Natural killer cell (primary cell): ENCODE measurements around the gene NCAPG2. TPM values are rescaled to one million over a fixed set of nuclear protein-coding genes. Genes with fewer than 3 reads are reported as not detected.

Experiments
- ATAC-seq, 3 donors: fragments of 150-1000 bp in 2 of 3; fragments of 200-7000 bp in 1 of 3; cut with Tn5 transposase; 1 replicate in 1 of 3; 2 replicates in 2 of 3; pipeline ENCODE4 v1.10.0; 2021; ENCODE audit warnings: mild to moderate bottlenecking in 2 of 3, moderate library complexity in 2 of 3
- DNase-seq, 2 donors: peaks; one replicate each; pipeline versions ENCODE4 v3.0.0 to v3.0.0-alpha.2; 2013 to 2021; ENCODE audit warnings: mixed read lengths in 1 of 2
- H3K27ac ChIP-seq: one replicate; pipeline ENCODE4 v1.5.1; 2013; ENCODE audit warnings: mild to moderate bottlenecking, low read length
- H3K27me3 ChIP-seq: one replicate; pipeline ENCODE4 v1.6.1; 2013; ENCODE audit warnings: low read length; ENCODE audit not compliant: control insufficient read depth, insufficient read depth
- H3K36me3 ChIP-seq: one replicate; pipeline ENCODE4 v1.6.1; 2013; ENCODE audit warnings: low read length; ENCODE audit not compliant: control insufficient read depth, insufficient read depth
- H3K4me1 ChIP-seq: one replicate; pipeline ENCODE4 v1.6.1; 2013; ENCODE audit warnings: low read length; ENCODE audit not compliant: control insufficient read depth, insufficient read depth
- H3K4me3 ChIP-seq: one replicate; pipeline ENCODE4 v1.5.1; 2013; ENCODE audit warnings: low read length
- H3K9me3 ChIP-seq: one replicate; pipeline ENCODE4 v1.6.1; 2013; ENCODE audit warnings: low read length; ENCODE audit not compliant: control insufficient read depth, insufficient read depth
- H3K27ac Mint-ChIP-seq, 2 donors: one replicate each; pipeline ENCODE4 v1.8.0; 2022; ENCODE audit warnings: mild to moderate bottlenecking in 2 of 2, mixed read lengths in 2 of 2, moderate library complexity in 1 of 2
- H3K27me3 Mint-ChIP-seq, 2 donors: one replicate each; pipeline ENCODE4 v1.8.0; 2022; ENCODE audit warnings: low read depth in 2 of 2, mixed read lengths in 2 of 2
- H3K36me3 Mint-ChIP-seq: one replicate; pipeline ENCODE4 v1.8.0; 2022; ENCODE audit warnings: mixed read lengths
- H3K4me1 Mint-ChIP-seq, 2 donors: one replicate each; pipeline ENCODE4 v1.8.0; 2022; ENCODE audit warnings: mixed read lengths in 2 of 2
- H3K4me3 Mint-ChIP-seq: one replicate; pipeline ENCODE4 v1.8.0; 2022; ENCODE audit warnings: mild to moderate bottlenecking, moderate library complexity, mixed read lengths
- H3K9me3 Mint-ChIP-seq, 2 donors: one replicate each; pipeline ENCODE4 v1.8.0; 2022; ENCODE audit warnings: mixed read lengths in 2 of 2
- CTCF ChIP-seq: fragments of 200-600 bp; IDR thresholded peaks from one replicate; pipeline ENCODE4 v1.8.0; 2022; ENCODE audit warnings: antibody characterized with exemption
- WGBS: methylation state at CpG from one replicate; pipeline ENCODE4 v1.1.7; 2013; ENCODE audit warnings: missing lambda C conversion rate; ENCODE audit not compliant: insufficient coverage; 5-methylcytosine and 5-hydroxymethylcytosine counted together
- intact Hi-C: fragments of 100-400 bp; cut with micrococcal nuclease; formaldehyde crosslinking; loops from one replicate; pipeline ENCODE4 v1.14.2; 2022
- total RNA-seq, 4 donors: library from RNA; stranded (reverse); fragments of 120-200 nt in 1 of 4; gene quantifications; one replicate each; pipeline versions ENCODE4 v1.2.3 to v1.2.4, GENCODE V29; 2013 to 2022

NCAPG2 gene
- total RNA-seq, 3 donors from 2014 or later (not counting 1 experiment from before 2014, with no cell fraction given) = 8.8 to 14.8 (median 14.1) TPM

DNA sequence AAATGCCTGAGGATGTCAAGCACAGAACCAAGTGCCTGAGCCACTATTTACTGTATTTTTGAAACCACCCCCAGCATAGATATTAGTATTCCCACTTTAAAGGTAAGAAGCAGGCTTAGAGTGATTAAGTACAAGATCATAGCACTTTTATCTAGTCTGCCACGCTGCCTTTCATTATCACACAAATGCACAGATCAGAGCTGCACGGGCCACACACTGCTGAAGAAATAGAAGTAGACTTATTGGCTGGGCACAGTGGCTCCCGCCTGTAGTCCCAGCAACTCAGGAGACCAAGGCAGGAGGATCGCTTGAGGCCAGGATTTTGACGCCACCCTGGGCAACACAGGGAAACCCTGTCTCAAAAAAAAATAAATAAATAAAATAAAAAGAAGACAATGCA lies 38.2 kb downstream of the NCAPG2 start:
- intact Hi-C loops = no loop called here
- H3K9me3 ChIP-seq = no peaks in the 10 kb centered on the region
- H3K4me3 Mint-ChIP-seq = no peak overlapping the region
- H3K4me1 ChIP-seq = peaks cover 3% of the 10 kb centered on the region
- no peaks in the 10 kb centered on the region for H3K27me3 Mint-ChIP-seq
- no peak for TF ChIP-seq CTCF
- no peaks in the 10 kb centered on the region for H3K9me3 Mint-ChIP-seq
- no peak for DNase-seq
- peaks cover 7 to 12% of the 10 kb centered on the region in 2 donors for H3K4me1 Mint-ChIP-seq
- H3K27me3 ChIP-seq = no peaks in the 10 kb centered on the region
- no peak overlapping the region for H3K27ac Mint-ChIP-seq
- 90% methylated on average over 3 of the region's 5 CpGs for WGBS
- peaks cover 2% of the 10 kb centered on the region for H3K36me3 Mint-ChIP-seq
- peaks cover 9% of the 10 kb centered on the region for H3K36me3 ChIP-seq
- no peak for ATAC-seq
- H3K27ac ChIP-seq = no peak overlapping the region
- no peak overlapping the region for H3K4me3 ChIP-seq

DNA sequence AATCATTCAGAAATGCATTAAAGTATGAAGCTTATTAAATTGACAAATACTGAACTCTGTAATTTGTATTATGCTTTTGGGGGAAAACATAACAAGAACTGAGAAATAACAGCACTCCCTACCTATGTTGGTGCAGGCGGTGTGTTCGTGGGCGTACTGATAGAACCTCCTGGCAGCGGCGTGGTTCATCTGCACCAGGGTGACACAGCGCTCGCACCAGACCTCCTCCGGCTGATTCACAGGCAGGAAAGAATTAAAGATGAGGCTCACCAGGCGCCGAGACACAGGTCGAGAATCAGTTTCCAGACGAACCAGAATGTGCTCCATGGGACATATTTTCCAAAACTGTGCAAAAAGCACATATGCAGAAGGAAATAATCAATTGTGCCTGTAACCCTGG lies 40.2 kb downstream of the NCAPG2 start:
- peaks cover 8% of the 10 kb centered on the region for H3K36me3 ChIP-seq
- H3K4me1 ChIP-seq = peaks cover 3% of the 10 kb centered on the region
- H3K9me3 ChIP-seq = no peaks in the 10 kb centered on the region
- 92% methylated on average over 12 of the region's 12 CpGs for WGBS
- no peak overlapping the region for H3K27ac Mint-ChIP-seq
- ATAC-seq (no peak), DNase-seq (no peak)
- no peaks in the 10 kb centered on the region for H3K36me3 Mint-ChIP-seq
- no peaks in the 10 kb centered on the region for H3K9me3 Mint-ChIP-seq
- intact Hi-C loops = no loop called here
- TF ChIP-seq CTCF = no peak
- no peaks in the 10 kb centered on the region for H3K27me3 ChIP-seq
- H3K4me1 Mint-ChIP-seq = peaks cover 7 to 12% of the 10 kb centered on the region in 2 donors
- H3K27me3 Mint-ChIP-seq = no peaks in the 10 kb centered on the region
- no peak overlapping the region for H3K4me3 ChIP-seq
- H3K4me3 Mint-ChIP-seq = no peak overlapping the region
- H3K27ac ChIP-seq = no peak overlapping the region

- H3K36me3 Mint-ChIP-seq = no peaks in the 10 kb centered on the region
- H3K4me3 ChIP-seq = no peak overlapping the region
- H3K27me3 Mint-ChIP-seq = no peaks in the 10 kb centered on the region
- peaks cover 7 to 12% of the 10 kb centered on the region in 2 donors for H3K4me1 Mint-ChIP-seq
- 86% methylated on average over 2 of the region's 2 CpGs for WGBS
- peak overlapping the region; percentile 24 to 84 for H3K27ac Mint-ChIP-seq
- H3K4me3 Mint-ChIP-seq = peak overlapping the region; percentile 40
- intact Hi-C loops = no loop called here
- no peaks in the 10 kb centered on the region for H3K9me3 Mint-ChIP-seq
- no peak for TF ChIP-seq CTCF
- peaks cover 3% of the 10 kb centered on the region for H3K4me1 ChIP-seq
- H3K36me3 ChIP-seq = peaks cover 8% of the 10 kb centered on the region
- no peak for DNase-seq
- peak; percentile 21 to 60 (median 55) for ATAC-seq
- no peaks in the 10 kb centered on the region for H3K9me3 ChIP-seq
- peak overlapping the region; percentile 41 for H3K27ac ChIP-seq
- H3K27me3 ChIP-seq = no peaks in the 10 kb centered on the region
Measured at GRCh38 chr7:158663428-158663741, 41.2 kb downstream of the NCAPG2 start.

DNA sequence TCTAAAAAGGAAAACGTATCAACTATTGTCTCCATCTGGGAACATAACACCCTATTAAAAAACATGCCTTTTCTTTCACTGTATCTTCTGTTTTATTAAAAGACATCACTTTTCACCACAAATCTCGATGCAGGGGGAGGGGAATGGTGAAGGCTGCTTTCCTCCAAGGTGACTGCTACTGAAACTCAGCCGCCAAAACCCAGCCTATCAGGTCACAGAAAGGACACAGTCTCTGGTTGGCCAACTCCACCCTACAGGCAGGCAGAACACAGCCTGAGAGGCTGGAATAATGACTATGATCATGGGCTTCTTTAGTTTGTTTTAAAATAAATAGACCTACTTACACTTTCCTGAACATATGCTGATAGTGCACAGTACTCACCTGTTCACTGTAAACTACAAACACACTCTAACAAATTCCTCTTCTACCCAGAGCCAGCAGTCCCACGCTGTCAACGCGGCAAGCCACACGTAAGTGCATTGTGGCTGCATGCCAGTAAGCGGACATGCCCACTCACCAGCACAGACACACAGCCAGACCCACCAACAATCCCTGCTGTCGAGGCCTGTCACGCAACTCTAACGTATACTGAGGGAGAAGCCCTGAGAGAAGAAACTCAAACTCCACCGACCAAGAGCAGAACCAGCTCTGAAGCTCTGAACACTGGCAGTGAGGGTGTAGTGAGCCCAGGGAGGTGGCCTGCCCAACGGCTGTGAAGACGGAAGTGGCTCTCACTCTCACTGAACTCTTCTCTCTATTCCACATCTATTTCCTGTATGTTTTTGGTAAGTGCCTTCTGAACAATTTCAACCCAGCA lies 41.8 kb downstream of the NCAPG2 start:
- H3K4me3 Mint-ChIP-seq = peak overlapping the region; percentile 40
- Histone ChIP-seq H3K27me3 (no peaks in the 10 kb centered on the region), H3K4me1 (peaks cover 3% of the 10 kb centered on the region), H3K9me3 (no peaks in the 10 kb centered on the region), H3K4me3 (no peak overlapping the region), H3K27ac (peak overlapping the region; percentile 41), H3K36me3 (peaks cover 8% of the 10 kb centered on the region)
- no peaks in the 10 kb centered on the region for H3K27me3 Mint-ChIP-seq
- WGBS = 85% methylated on average over 11 of the region's 14 CpGs
- DNase-seq = peak in 1 of 2 donors; percentile 41
- intact Hi-C loops = no loop called here
- H3K9me3 Mint-ChIP-seq = no peaks in the 10 kb centered on the region
- no peak for TF ChIP-seq CTCF
- no peaks in the 10 kb centered on the region for H3K36me3 Mint-ChIP-seq
- H3K27ac Mint-ChIP-seq = peak overlapping the region; percentile 24 to 84
- peaks cover 7 to 12% of the 10 kb centered on the region in 2 donors for H3K4me1 Mint-ChIP-seq
- ATAC-seq = peak; percentile 78 to 91 (median 81)
